Measurements from ENCODE around the gene IRF6.

- TF ChIP-seq CTCF (IDR thresholded peaks at IDR 0.05) (no peak), EZH2 (IDR thresholded peaks at IDR 0.05; ENCODE audit: borderline replicate concordance, insufficient read depth, low read depth, low read length, poor library complexity, severe bottlenecking) (no peak)
Observed at GRCh38 chr1:209840611-209841010, 34.7 kb upstream of the IRF6 start.

All from B cell (primary cell).